Common myeloid progenitor, CD34-positive (primary cell): Measurements from ENCODE around the gene AAK1.
A peak's percentile ranks its signal among the peaks of the same experiment; 100 is the strongest.

ENCODE experiments used
- CTCF ChIA-PET: fragments of 350-600 bp; sonication (Branson Sonifier 250); formaldehyde crosslinking; loops from one replicate; lab custom pipeline; 2021; ENCODE audit warnings: antibody characterized with exemption; lab: Charles Lee
- POLR2A ChIA-PET: fragments of 350-600 bp; sonication (Branson Sonifier 250); formaldehyde crosslinking; loops from one replicate; lab custom pipeline; 2021; ENCODE audit warnings: antibody characterized with exemption; lab: Charles Lee
- DNase-seq, 3 donors: peaks; one replicate each; pipeline versions ENCODE4 v3.0.0 to v3.0.0-alpha.2; 2013
- H3K27ac ChIP-seq, 2 experiments: 1 replicate in 1 of 2; 2 replicates in 1 of 2; pipeline ENCODE4 v1.7.0; 2013; ENCODE audit warnings: inconsistent platforms in 2 of 2, low read length in 2 of 2, mild to moderate bottlenecking in 2 of 2, low read depth in 1 of 2, moderate library complexity in 1 of 2; ENCODE audit not compliant: severe bottlenecking in 2 of 2, insufficient read depth in 1 of 2, poor library complexity in 1 of 2
- H3K27me3 ChIP-seq, 5 experiments: replicated peaks in 2 of 5; 1 replicate in 3 of 5; 2 replicates in 2 of 5; pipeline versions ENCODE4 v1.6.1 to v1.7.0; 2013; ENCODE audit warnings: low read length in 4 of 5, mild to moderate bottlenecking in 2 of 5, moderate library complexity in 2 of 5, inconsistent platforms in 1 of 5; ENCODE audit not compliant: insufficient read depth in 5 of 5, control insufficient read depth in 4 of 5
- H3K36me3 ChIP-seq, 4 experiments: 1 replicate in 2 of 4; 2 replicates in 2 of 4; pipeline versions ENCODE4 v1.6.1 to v1.7.0; 2013; ENCODE audit warnings: low read length in 3 of 4, control low read depth in 1 of 4, mild to moderate bottlenecking in 1 of 4; ENCODE audit not compliant: control insufficient read depth in 4 of 4, insufficient read depth in 4 of 4
- H3K4me1 ChIP-seq, 4 experiments: 1 replicate in 3 of 4; 2 replicates in 1 of 4; pipeline versions ENCODE4 v1.6.1 to v1.7.1; 2013; ENCODE audit warnings: low read length in 3 of 4, mild to moderate bottlenecking in 3 of 4, control low read depth in 1 of 4, inconsistent platforms in 1 of 4, moderate library complexity in 1 of 4; ENCODE audit not compliant: control insufficient read depth in 4 of 4, insufficient read depth in 4 of 4; ENCODE audit errors: control extremely low read depth in 1 of 4
- H3K4me3 ChIP-seq, 7 experiments: 1 replicate in 4 of 7; 2 replicates in 3 of 7; pipeline versions ENCODE4 v1.5.1 to v1.7.0; 2013; ENCODE audit warnings: mild to moderate bottlenecking in 7 of 7, low read length in 6 of 7, moderate library complexity in 6 of 7, inconsistent platforms in 2 of 7, low read depth in 2 of 7, control low read depth in 1 of 7; ENCODE audit not compliant: insufficient read depth in 4 of 7, control insufficient read depth in 1 of 7; ENCODE audit errors: extremely low read depth in 1 of 7
- H3K9me3 ChIP-seq, 5 experiments: 1 replicate in 4 of 5; 2 replicates in 1 of 5; pipeline versions ENCODE4 v1.6.1 to v1.7.1; 2013; ENCODE audit warnings: low read length in 4 of 5, mild to moderate bottlenecking in 2 of 5, inconsistent platforms in 1 of 5, low read depth in 1 of 5, moderate library complexity in 1 of 5; ENCODE audit not compliant: control insufficient read depth in 4 of 5, insufficient read depth in 2 of 5; ENCODE audit errors: control extremely low read depth in 1 of 5
- WGBS: methylation state at CpG from one replicate; pipeline ENCODE4 v1.1.5; 2013; ENCODE audit not compliant: insufficient coverage; 5-methylcytosine and 5-hydroxymethylcytosine counted together

Gene AAK1

DNA sequence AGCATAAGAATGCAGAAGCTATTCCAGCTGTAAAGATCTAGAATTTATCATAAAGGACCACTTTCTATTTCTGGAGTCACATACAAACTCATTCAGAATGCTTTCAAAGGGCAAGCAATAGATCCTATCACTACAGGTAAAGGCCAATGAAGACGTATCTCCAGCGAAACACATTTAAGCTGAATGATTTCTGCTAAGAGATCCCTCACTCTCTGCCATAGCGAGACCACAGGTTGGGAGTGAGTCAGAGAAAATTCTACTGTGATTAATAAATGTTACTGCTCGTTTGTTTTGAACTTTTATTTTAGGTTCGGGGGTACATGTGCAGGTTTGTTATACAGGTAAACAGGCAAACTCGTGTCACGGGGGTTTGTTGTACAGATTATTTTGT lies 133.8 kb downstream of the AAK1 start:
- H3K4me1 ChIP-seq: no peaks in the 10 kb centered on the region
- ChIA-PET POLR2A (no interaction called here), CTCF (no interaction called here)
- no peak overlapping the region for H3K4me3 ChIP-seq
- DNase-seq: no peak
- peaks cover 29 to 67% (median 49%) of the 10 kb centered on the region in 4 experiments for H3K36me3 ChIP-seq
- H3K9me3 ChIP-seq: peaks cover 0 to 4% (median 2%) of the 10 kb centered on the region in 5 experiments
- H3K27me3 ChIP-seq: no peaks in the 10 kb centered on the region
- H3K27ac ChIP-seq: no peak overlapping the region
- 98% methylated on average over 6 of the region's 7 CpGs for WGBS

DNA sequence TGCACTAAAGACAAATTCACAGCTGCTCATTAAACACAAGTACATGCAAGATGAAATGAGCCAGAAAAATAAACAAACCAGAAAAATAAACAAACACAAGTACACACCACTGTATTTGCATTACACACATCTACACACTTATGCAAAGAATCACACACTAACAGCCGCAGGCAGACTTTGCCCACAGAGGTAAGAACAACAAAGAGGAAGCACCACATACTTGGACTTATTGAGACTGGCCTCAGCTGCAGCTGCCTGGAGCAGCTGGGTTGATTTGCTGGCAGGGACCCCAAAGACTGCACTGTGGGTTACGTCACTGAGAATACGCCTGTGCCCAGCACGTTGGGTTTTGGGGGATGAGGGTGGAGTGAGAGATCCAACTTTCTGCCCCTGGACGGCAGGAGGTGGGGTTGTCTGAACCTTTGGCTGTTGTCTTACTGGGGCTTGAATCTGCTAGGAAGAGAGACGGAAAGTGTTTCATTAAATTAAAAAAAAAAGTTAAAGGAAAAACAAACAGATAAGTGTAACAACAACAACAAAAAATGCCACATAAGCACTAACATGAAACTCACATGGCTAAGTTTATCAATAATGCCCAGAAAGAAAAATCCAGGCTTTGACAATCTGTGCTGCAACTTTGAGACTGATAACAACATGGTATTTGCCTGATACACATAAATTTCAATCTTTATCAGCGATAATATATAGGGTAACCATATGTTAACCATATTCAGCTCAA lies 134.4 kb downstream of the AAK1 start:
- peak in 1 of 3 donors; percentile 13 for DNase-seq
- POLR2A ChIA-PET: no interaction called here
- no peaks in the 10 kb centered on the region for H3K27me3 ChIP-seq
- no peak overlapping the region for H3K4me3 ChIP-seq
- H3K9me3 ChIP-seq: peaks cover 0 to 4% (median 2%) of the 10 kb centered on the region in 5 experiments
- H3K4me1 ChIP-seq: no peaks in the 10 kb centered on the region
- H3K27ac ChIP-seq: no peak overlapping the region
- H3K36me3 ChIP-seq: peaks cover 24 to 67% (median 44%) of the 10 kb centered on the region in 4 experiments
- WGBS: 90% methylated on average over 3 of the region's 7 CpGs
- CTCF ChIA-PET: no interaction called here

DNA sequence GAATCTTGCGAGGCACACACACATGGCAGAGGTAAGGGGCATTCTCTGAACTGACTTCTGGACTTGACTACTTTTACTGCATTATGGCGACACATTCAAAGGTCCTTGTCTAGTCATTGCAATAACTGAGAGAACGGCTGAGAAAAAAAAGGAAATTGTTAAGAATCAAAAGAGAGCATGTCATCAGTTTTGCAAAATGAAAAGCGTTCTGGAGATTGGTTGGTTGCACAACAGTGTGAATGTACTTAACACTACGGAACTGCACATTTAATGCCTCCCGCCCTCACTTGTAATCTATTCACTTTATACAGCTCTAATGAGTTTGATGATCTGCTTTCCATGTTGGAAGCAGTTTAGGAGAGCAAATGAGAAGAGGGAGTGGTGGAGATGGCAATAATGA lies 137.8 kb downstream of the AAK1 start:
- CTCF ChIA-PET: no interaction called here
- H3K36me3 ChIP-seq: peaks cover 13 to 39% (median 27%) of the 10 kb centered on the region in 4 experiments
- no peaks in the 10 kb centered on the region for H3K4me1 ChIP-seq
- no peak overlapping the region for H3K4me3 ChIP-seq
- 95% methylated on average over 3 of the region's 6 CpGs for WGBS
- H3K9me3 ChIP-seq: peaks cover 0 to 4% (median 2%) of the 10 kb centered on the region in 5 experiments
- POLR2A ChIA-PET: no interaction called here
- no peaks in the 10 kb centered on the region for H3K27me3 ChIP-seq
- H3K27ac ChIP-seq: no peak overlapping the region
- DNase-seq: no peak

DNA sequence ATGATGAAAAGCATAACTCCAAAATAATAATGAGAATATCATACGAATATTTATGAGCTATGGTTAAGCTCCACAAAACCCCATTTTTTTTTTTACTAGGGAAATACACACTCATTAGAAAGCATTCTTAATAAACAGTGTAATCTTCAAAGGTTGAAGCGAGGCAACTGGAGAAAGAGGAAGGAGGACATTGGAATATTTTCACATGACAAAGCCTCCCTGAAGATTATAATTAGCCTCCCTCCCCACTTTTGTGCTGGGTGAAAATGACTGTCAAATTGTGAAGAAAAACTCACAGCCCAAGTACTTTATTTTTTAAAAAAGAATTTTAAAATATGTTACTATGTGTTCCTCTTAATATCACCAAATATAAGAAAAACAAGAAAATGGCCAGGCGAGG lies 142.2 kb downstream of the AAK1 start:
- CTCF ChIA-PET: no interaction called here
- Histone ChIP-seq H3K4me1 (peaks cover 0 to 4% (median 0%) of the 10 kb centered on the region in 4 experiments), H3K27ac (no peak overlapping the region), H3K9me3 (no peaks in the 10 kb centered on the region), H3K4me3 (no peak overlapping the region), H3K36me3 (peaks cover 2 to 14% (median 11%) of the 10 kb centered on the region in 4 experiments), H3K27me3 (no peaks in the 10 kb centered on the region)
- no peak for DNase-seq
- POLR2A ChIA-PET: no interaction called here
- 80% methylated on average over 1 of the region's 3 CpGs for WGBS

DNA sequence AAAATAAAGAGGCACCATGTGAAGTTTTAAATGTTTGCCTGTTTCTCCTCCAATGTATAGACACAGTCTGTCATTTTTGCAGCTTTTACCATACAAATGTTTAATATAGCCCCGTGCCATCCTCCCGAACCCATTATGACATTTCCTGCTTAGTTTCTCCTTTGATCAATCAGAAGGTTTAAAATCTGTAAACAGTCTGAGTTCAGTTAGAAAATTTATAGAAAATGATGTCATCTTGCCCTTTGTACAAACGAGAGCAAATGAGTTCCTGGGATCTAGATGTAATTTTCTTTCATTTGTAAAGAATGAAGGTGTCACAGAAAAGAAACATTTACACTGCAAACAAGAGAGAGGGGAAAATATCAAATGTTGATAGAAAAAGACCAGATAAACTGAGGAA lies 143.6 kb downstream of the AAK1 start:
- CTCF ChIA-PET: interaction anchor here (0.7 kb wide), 1 partner anchor 58 kb away, joined by 3 read pairs; no protein-coding TSS in a partner anchor
- peaks cover 2 to 8% (median 5%) of the 10 kb centered on the region in 4 experiments for H3K36me3 ChIP-seq

DNA sequence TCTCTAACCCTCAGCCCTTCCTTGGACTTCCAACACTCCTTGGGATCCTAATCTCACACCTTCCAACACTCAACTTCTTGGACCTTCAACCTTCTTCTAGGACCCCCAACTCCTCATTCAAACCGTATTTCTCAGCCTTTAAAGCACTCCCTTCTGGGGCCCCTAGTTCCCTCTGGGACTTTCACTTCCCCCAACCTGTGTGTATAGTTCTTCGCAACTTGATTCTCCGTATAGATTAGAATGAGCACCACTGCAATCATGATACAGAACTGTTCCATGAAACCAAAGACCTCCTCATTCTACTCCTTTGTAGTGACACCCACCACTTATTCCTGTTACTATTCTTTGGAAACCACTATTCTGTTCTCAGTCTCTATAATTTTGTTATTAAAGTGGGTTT lies 144.3 kb downstream of the AAK1 start:
- ChIA-PET CTCF (no interaction called here), POLR2A (no interaction called here)
- no peak for DNase-seq
- peaks cover 0 to 4% (median 0%) of the 10 kb centered on the region in 4 experiments for H3K4me1 ChIP-seq
- WGBS: 65% methylated on average over 3 of the region's 3 CpGs
- H3K27me3 ChIP-seq: no peaks in the 10 kb centered on the region
- H3K9me3 ChIP-seq: no peaks in the 10 kb centered on the region
- no peak overlapping the region for H3K27ac ChIP-seq
- peaks cover 2 to 9% (median 6%) of the 10 kb centered on the region in 4 experiments for H3K36me3 ChIP-seq
- no peak overlapping the region for H3K4me3 ChIP-seq

More for the DNA sequence above, 143.6 kb downstream of the AAK1 start:
- WGBS: 100% methylated on average over 1 of the region's 3 CpGs
- peaks cover 0 to 4% (median 0%) of the 10 kb centered on the region in 4 experiments for H3K4me1 ChIP-seq
- no peaks in the 10 kb centered on the region for H3K27me3 ChIP-seq
- no peak overlapping the region for H3K4me3 ChIP-seq
- DNase-seq: no peak
- no peak overlapping the region for H3K27ac ChIP-seq
- H3K9me3 ChIP-seq: no peaks in the 10 kb centered on the region
- POLR2A ChIA-PET: no interaction called here

DNA sequence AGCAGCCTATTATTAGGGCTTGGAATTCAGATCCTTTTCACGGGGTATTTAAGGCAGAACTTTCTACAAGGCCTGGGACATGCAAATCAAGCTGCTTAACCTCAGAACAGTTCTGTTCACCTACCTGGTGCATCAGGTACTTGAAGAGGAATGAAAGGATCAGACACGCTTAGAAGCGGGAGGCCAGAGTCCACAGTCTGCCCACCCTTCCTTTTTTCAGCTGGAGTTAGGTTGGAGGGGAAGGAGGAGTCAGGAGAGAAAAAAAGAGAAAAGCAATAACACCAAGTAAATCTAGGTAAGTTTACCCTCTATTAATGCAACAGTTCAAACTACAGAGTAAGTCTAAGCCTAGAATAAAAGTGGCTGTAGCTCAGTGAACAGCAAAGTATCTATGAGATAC lies 147.7 kb downstream of the AAK1 start:
- Histone ChIP-seq H3K27ac (no peak overlapping the region), H3K36me3 (peaks cover 1 to 13% (median 7%) of the 10 kb centered on the region in 4 experiments), H3K9me3 (no peaks in the 10 kb centered on the region), H3K4me1 (peaks cover 0 to 4% (median 0%) of the 10 kb centered on the region in 4 experiments), H3K27me3 (no peaks in the 10 kb centered on the region), H3K4me3 (no peak overlapping the region)
- no peak for DNase-seq
- 80% methylated on average over 1 of the region's 3 CpGs for WGBS
- POLR2A ChIA-PET: no interaction called here
- CTCF ChIA-PET: interaction anchor here (0.7 kb wide), 1 partner anchor 367 kb away, joined by 3 read pairs; no protein-coding TSS in a partner anchor
